Testis (tissue), 3 donors: ENCODE data around the gene TELO2. TPM values are rescaled to one million over a fixed set of nuclear protein-coding genes. Genes with fewer than 3 reads are reported as not detected.

Experiments used
- DNase-seq: peaks from one replicate; pipeline ENCODE4 v3.0.0-alpha.2; 2019
- H3K27ac ChIP-seq, 2 donors: fragments of 200-600 bp; sonication (generic); one replicate each; pipeline ENCODE4 v1.5.1; 2019
- H3K27me3 ChIP-seq: fragments of 200-600 bp; sonication (generic); one replicate; pipeline ENCODE4 v1.5.1; 2019
- H3K36me3 ChIP-seq: fragments of 200-600 bp; sonication (generic); one replicate; pipeline ENCODE4 v1.5.1; 2017; ENCODE audit warnings: low read depth; ENCODE audit errors: missing control alignments
- H3K4me1 ChIP-seq: fragments of 200-600 bp; sonication (generic); one replicate; pipeline ENCODE4 v1.5.1; 2019
- H3K4me3 ChIP-seq, 2 donors: fragments of 200-600 bp; sonication (generic); one replicate each; pipeline ENCODE4 v1.5.1; 2017 to 2019
- H3K9me3 ChIP-seq: fragments of 200-600 bp; sonication (generic); one replicate; pipeline ENCODE4 v1.5.1; 2017
- POLR2A ChIP-seq: fragments of 450-650 bp; IDR thresholded peaks from one replicate; pipeline ENCODE4 v1.6.1; 2017; ENCODE audit warnings: antibody characterized with exemption, mild to moderate bottlenecking, moderate library complexity
- WGBS, 2 donors: methylation state at CpG; one replicate each; pipeline ENCODE4 v1.1.5; 2018; 5-methylcytosine and 5-hydroxymethylcytosine counted together
- intact Hi-C: fragments of 100-400 bp; cut with DNase I; formaldehyde crosslinking; loops from one replicate; pipeline ENCODE4 v1.15.1; 2023; ENCODE audit warnings: low total_unique reads
- polyA plus RNA-seq: library from polyadenylated mRNA; stranded (reverse); fragments of 350-450 nt; fragmentation: Illumina TruSeq; extraction: RNeasy Lipid Tissue Mini Kit (QIAGEN cat#74804); gene quantifications from one replicate; pipeline ENCODE4 v1.2.3, GENCODE V29; 2014; ENCODE audit warnings: low read depth, low replicate concordance; ENCODE audit not compliant: insufficient read depth
- total RNA-seq, 2 donors: library from RNA; depleted of rRNA; stranded (reverse); fragments of >200 nt; gene quantifications; one replicate each; pipeline ENCODE4 v1.2.3, GENCODE V29; 2016
- TF ChIP-seq, protein P1 (sequence below), 3 experiments: fragments of 450-650 bp in 2 of 3; fragments of 200-600 bp in 1 of 3; sonication (generic) in 1 of 3; IDR thresholded peaks; one replicate each; pipeline ENCODE4 v1.5.1; 2016 to 2019; ENCODE audit warnings: antibody characterized with exemption in 3 of 3, mild to moderate bottlenecking in 2 of 3, moderate library complexity in 1 of 3

TELO2 gene
- total and polyA plus RNA-seq, 3 donors from 2014 or later = 25.7 to 46.0 (median 45.2) TPM

DNA sequence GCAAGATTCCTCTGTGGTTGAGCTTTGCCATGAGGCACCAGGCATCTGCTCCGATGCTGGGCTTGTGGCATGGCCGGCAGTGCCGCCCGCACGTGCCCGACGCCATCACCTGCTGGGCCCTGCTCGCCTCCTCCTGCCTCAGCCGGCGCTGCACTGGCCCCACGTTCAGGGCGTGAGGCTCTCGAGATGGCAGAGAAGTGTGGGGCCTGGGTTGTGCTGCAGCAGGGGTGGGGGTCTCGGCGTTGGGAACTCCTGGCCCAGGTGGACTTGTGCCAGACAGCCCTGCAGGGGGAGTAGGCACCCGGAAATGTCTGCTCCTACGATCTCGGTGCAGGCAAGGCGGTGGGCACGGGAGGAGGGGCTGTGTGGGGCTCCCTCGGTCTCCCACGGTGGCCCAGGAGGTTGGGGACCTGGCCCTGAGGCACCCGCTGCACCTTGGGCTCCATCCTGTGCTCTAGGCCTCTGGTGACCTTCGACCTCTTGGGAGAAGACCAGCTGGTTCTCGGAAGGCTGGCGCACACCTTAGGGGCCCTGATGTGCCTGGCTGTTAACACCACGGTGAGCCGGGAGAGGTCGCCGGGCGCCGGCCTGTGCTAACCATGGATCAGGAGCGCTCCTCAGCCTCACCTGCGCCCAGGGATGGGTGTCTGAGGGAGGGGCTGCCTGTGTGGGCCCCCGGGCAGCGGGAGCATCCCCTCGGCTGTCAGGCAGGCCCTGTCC, 13.5 kb downstream of the TELO2 start:
- Histone ChIP-seq H3K27me3 (no peaks in the 10 kb centered on the region), H3K4me1 (no peaks in the 10 kb centered on the region), H3K36me3 (no peaks in the 10 kb centered on the region), H3K4me3 (no peak overlapping the region), H3K9me3 (no peaks in the 10 kb centered on the region), H3K27ac (no peak overlapping the region)
- no peak for DNase-seq
- intact Hi-C loops = no loop called here
- TF ChIP-seq, protein P1, sequence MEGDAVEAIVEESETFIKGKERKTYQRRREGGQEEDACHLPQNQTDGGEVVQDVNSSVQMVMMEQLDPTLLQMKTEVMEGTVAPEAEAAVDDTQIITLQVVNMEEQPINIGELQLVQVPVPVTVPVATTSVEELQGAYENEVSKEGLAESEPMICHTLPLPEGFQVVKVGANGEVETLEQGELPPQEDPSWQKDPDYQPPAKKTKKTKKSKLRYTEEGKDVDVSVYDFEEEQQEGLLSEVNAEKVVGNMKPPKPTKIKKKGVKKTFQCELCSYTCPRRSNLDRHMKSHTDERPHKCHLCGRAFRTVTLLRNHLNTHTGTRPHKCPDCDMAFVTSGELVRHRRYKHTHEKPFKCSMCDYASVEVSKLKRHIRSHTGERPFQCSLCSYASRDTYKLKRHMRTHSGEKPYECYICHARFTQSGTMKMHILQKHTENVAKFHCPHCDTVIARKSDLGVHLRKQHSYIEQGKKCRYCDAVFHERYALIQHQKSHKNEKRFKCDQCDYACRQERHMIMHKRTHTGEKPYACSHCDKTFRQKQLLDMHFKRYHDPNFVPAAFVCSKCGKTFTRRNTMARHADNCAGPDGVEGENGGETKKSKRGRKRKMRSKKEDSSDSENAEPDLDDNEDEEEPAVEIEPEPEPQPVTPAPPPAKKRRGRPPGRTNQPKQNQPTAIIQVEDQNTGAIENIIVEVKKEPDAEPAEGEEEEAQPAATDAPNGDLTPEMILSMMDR (IDR thresholded peaks at IDR 0.05) = no peak
- TF ChIP-seq POLR2A = no peak
- WGBS, 2 donors = 91% methylated on average over 4 to 34 of the region's 37 CpGs

DNA sequence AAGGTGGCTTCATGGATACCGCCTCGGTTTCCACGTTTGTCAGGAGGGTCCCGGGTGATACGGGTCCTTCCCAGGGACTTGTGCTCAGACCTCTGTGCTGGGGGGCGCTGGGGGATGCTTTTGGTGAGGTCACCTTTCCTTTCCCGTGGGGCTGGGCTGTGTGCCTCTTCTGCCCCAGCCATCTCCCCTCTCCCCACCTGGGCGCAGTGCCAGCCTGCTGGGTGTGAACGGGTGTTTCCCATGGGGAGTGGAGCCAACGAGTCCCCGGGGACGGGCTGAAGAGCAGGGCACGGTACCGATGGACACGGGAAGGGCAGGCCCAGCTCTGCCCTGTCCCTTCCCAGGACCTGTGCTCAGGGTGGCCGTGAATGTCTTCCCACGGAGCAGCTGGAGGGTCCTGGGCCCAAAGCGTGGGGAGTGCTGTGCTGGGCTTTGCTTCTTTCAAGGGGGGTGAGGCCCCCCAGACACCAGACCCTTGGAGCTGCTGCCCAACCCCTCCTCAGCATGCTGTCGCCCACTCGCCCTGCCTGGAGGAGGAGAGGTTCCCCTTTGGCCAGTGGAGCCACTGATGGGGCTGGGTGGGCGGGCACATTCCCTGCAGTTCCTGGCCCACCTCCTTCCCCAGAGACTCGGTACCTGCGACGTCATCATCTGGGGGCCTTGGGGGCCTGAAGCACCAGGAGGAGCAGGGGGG, 15.5 kb downstream of the TELO2 start:
- Histone ChIP-seq H3K27me3 (no peaks in the 10 kb centered on the region), H3K4me3 (no peak overlapping the region), H3K9me3 (no peaks in the 10 kb centered on the region), H3K27ac (no peak overlapping the region), H3K36me3 (no peaks in the 10 kb centered on the region), H3K4me1 (no peaks in the 10 kb centered on the region)
- no peak for TF ChIP-seq POLR2A
- TF ChIP-seq, protein P1 (IDR thresholded peaks at IDR 0.05) = no peak
- DNase-seq = no peak
- 85 to 93% methylated on average over 6 to 24 of the region's 24 CpGs for WGBS, 2 donors
- intact Hi-C loops = no loop called here

DNA sequence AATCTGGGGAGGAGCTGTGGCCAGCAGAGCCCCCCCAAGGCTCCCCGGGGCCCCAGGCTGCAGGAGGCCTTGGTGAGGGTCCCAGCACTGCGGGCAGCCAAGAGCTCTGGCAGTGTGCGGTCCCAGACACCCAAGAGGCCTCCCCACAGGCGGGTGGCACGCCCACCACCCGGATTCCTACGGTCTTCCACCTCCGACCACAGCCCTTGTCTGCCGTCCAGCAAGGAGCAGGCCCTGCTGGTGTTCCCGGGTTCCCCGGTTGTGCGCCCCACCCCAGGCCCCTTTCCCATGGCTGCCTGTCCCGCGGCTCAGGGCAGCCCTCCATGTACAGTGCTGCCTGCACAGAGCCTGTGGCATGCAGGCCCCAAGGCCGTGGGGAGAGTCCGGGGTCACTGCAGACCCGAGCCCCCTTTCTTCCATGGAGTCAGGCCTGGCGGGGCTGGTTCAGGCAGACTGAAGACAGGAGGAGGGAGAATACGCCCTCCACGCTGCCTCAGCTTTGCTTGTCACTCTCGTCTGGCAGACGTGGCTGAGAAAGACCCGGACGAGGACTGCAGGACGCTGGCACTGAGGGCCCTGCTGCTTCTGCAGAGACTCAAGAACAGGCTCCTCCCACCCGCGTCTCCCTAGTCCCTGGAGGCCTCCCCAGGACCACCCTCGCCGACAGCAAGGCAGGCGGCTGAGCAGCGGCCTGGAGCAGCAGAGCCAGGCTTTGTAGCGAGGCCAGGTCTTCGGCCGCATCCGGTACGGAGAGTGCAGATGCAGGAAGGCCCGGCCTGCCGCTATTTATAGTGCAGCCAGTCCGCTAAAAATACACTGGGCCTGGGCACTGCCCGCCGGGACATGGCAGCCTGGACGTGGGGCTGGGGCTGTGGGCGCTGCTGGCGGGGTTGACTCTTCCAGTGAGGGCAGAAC, 16.4 kb downstream of the TELO2 start:
- Histone ChIP-seq H3K36me3 (no peaks in the 10 kb centered on the region), H3K9me3 (no peaks in the 10 kb centered on the region), H3K4me1 (no peaks in the 10 kb centered on the region), H3K4me3 (no peak overlapping the region), H3K27ac (no peak overlapping the region), H3K27me3 (no peaks in the 10 kb centered on the region)
- WGBS, 2 donors = 86 to 88% methylated on average over 24 to 44 of the region's 44 CpGs
- no peak for TF ChIP-seq POLR2A
- TF ChIP-seq, protein P1 (IDR thresholded peaks at IDR 0.05) = no peak
- intact Hi-C loops = no loop called here
- no peak for DNase-seq

DNA sequence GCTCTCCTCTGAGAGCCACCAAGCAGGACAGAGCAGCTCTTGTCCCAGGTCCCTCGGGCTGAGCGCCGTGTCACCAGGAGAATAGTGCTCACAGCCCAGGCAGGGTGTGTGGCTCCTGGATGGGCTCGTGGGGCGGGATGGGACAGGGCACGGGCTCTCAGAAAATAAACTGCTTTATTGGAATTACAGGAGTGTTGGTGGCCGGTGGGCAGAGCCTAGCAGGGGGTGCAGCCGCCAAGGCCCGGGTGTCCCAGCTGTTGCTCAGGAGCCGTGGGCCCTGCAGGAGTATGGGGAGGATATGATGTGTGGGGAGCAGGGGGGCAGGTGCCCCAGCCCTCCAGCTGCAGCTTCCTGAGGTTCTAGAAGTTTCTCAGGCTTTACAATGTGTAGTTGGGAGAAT, 17.1 kb downstream of the TELO2 start:
- H3K36me3 ChIP-seq = no peaks in the 10 kb centered on the region
- intact Hi-C loops = no loop called here
- no peak overlapping the region for H3K27ac ChIP-seq

More for the DNA sequence above, 17.1 kb downstream of the TELO2 start:
- H3K4me1 ChIP-seq = no peaks in the 10 kb centered on the region
- no peaks in the 10 kb centered on the region for H3K9me3 ChIP-seq
- 96 to 100% methylated on average over 8 to 10 of the region's 10 CpGs for WGBS, 2 donors
- DNase-seq = no peak
- H3K4me3 ChIP-seq = no peak overlapping the region
- H3K27me3 ChIP-seq = no peaks in the 10 kb centered on the region
- TF ChIP-seq, protein P1 (IDR thresholded peaks at IDR 0.05) = no peak
